ENCODE measurements around the gene RANBP3.

The RANBP3 gene

DNA sequence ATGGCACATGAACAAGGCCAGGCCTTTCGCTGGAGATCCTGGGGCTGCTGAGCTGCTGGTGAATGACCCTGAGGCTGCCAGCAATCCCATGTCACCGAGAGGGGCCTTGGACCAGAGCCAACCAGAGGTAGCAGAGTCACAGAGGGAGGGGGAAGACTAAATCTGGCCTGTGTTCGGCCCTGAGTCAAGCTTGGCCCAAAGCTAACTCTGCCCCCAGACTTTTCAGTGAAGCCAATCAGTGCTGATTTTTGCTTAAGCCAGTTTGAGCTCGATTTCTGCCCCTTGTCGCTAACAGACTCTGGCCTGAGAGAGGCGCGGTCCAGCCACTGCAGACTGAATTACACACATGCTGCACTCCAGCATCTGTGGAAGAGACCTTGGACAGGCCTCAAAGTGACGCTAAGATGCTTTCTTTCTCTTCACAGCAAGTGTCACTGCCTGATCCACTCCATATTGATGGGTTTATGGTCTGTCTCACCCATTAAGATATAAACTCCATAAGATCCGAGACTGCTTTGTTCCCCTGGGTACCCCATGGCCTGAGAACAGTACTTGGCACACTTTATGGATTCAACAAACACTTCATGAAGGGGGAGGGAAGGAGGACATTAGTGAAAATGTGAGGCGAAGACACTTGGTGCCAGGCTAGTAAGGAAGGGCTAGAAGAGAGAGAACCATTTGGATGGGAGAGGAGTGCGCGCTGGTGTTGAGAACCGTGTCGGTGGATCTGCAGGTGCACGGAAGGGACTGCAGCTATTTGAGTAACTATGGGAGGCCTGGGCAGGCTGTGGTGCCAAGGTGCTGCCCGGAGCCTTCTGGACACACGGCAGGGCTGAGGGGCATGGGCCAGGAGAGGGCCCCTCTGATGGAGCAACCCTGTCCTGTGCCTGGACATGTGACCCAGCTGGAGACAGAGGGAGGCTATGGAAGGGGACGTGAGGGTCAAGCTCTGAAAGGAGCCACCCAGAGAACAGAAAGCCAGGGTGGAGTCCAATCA, 17.6 kb downstream of the RANBP3 start:
- H3K4me3 ChIP-seq (ENCODE audit: control insufficient read depth, low read depth, low read length) = no peak overlapping the region
- no peak for DNase-seq (ENCODE audit: low read depth)
- TF ChIP-seq, protein P1, sequence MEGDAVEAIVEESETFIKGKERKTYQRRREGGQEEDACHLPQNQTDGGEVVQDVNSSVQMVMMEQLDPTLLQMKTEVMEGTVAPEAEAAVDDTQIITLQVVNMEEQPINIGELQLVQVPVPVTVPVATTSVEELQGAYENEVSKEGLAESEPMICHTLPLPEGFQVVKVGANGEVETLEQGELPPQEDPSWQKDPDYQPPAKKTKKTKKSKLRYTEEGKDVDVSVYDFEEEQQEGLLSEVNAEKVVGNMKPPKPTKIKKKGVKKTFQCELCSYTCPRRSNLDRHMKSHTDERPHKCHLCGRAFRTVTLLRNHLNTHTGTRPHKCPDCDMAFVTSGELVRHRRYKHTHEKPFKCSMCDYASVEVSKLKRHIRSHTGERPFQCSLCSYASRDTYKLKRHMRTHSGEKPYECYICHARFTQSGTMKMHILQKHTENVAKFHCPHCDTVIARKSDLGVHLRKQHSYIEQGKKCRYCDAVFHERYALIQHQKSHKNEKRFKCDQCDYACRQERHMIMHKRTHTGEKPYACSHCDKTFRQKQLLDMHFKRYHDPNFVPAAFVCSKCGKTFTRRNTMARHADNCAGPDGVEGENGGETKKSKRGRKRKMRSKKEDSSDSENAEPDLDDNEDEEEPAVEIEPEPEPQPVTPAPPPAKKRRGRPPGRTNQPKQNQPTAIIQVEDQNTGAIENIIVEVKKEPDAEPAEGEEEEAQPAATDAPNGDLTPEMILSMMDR (conservative IDR thresholded peaks at IDR 0.05; ENCODE audit: control insufficient read depth, insufficient read depth, low read depth, low read length) = no peak

DNA sequence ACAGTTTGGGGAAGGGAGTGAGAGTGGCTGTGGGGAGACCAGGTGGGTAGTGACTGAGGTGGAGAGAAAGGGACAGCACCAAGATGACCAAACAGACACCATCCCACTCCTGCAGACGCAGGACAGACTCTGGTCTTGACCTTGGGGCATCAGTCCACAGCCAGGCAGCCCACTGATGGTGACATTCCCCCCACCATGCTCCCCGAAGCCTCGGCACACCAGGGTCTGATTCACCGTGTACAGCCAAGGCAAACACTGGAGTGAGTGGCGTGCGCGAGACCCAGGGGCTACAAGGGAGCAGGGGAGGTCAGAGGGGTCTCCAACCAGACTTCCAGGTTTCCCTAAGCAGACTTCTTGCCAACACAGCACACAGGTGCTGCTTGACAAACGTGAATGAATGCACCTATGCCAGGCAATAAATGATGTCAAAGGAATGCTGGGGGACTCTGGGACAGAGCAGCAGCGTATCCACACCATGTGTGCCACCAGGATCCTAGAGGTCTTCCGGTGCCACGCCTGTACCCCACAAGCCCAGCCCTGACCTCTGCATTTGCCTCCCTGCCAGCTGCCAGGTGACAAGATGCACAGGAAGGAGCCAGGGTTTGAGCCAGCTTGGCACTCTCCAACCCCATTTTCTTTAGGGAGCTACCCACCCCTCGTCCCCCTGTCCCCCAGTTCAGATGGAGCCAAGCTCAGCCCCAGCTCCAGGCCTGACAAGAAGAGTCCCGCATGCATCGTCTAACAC, 18.5 kb downstream of the RANBP3 start:
- no peak overlapping the region for H3K4me3 ChIP-seq (ENCODE audit: control insufficient read depth, low read depth, low read length)
- DNase-seq (ENCODE audit: low read depth) = no peak
- TF ChIP-seq, protein P1 (conservative IDR thresholded peaks at IDR 0.05; ENCODE audit: control insufficient read depth, insufficient read depth, low read depth, low read length) = no peak

DNA sequence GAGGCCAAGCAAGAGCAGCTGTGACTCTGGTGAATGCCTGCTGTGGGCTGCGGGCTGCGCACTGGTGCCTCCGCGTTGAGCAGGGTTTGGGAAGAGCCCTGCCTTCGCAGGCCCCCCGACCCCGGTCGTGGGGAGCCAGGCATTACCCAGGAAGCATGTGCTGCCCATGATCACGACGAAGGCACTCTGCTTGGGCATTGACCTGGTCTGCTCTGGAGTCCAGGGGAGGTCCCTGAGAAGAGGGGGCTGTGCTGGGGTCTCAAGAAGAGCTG, 19.2 kb downstream of the RANBP3 start:
- TF ChIP-seq, protein P1 (conservative IDR thresholded peaks at IDR 0.05; ENCODE audit: control insufficient read depth, insufficient read depth, low read depth, low read length) = no peak
- no peak for DNase-seq (ENCODE audit: low read depth)
- H3K4me3 ChIP-seq (ENCODE audit: control insufficient read depth, low read depth, low read length) = no peak overlapping the region

DNA sequence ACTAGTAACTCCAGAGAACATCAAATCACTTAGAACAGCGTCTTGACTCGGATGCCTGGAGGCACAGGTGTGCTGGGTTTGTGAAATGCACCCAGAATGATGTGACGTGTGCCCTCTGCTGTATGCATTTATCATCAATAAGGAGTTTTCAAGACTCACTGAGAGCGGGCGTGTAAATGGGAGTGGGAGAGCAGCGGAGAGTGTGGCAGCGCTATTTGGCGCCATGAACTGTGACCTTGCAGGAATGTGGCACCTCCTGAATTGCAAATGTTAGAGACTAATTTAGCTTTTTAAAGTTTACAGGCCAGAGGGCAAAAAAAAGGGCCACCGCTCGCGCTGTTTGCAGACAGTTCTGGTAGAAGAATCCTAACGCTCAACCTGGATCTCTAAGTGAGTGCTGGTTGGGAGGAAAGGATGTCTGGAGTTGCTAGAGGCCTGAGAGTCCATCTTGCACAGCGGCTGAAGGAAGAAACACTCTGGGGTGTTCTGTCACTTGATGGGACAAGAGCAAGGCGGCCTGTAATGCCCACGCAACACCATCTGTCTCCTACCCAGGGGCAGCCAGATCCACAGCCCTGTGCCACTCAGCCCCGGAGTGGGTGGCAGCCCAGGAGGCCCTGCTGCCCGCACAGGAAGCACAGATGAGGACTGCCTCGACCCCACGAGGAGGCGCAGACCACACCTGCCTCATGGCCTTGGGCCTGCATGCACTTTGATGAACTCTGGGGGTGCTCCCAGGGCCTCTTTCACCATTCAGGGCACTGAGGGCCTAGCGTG, 19.7 kb downstream of the RANBP3 start:
- TF ChIP-seq, protein P1 (conservative IDR thresholded peaks at IDR 0.05; ENCODE audit: control insufficient read depth, insufficient read depth, low read depth, low read length) = no peak
- no peak for DNase-seq (ENCODE audit: low read depth)
- H3K4me3 ChIP-seq (ENCODE audit: control insufficient read depth, low read depth, low read length) = no peak overlapping the region

DNA sequence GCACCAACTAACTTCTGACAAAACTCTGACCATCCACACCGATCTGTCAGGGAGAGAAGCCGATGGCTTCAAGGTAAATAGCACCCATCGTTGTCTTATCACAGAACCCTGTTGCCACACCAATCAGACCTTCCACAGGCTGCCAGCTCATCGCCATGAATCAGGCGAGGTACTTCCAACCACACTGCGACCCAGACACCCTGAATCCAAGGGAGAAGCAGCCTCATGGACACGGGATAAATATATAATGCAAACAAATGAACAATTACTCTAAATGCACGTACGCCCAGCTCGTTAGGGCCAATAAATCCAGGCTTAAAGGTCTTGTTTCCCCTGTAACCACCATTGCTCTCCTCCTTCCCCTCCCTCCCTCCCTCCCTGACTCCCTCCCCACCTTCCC, 20.8 kb downstream of the RANBP3 start:
- TF ChIP-seq, protein P1 (conservative IDR thresholded peaks at IDR 0.05; ENCODE audit: control insufficient read depth, insufficient read depth, low read depth, low read length) = no peak
- peak; percentile 37 for DNase-seq (ENCODE audit: low read depth)
- H3K4me3 ChIP-seq (ENCODE audit: control insufficient read depth, low read depth, low read length) = no peak overlapping the region

DNA sequence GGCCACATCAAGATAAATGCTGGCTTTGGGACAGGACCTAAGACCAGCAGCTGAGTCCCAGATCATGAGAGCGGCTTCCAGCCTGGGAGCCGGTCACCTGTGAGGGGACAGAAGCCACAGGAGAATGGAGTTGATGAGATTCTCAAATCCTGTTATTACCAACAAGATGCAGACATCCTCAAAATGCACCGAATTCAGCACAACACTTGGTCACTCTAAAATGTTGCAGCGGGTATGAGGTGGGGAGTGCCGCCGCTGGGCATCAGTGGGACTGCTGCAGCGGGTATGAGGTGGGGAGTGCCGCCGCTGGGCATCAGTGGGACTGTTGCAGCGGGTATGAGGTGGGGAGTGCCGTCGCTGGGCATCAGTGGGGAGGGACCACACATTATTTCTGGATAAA, 21.2 kb downstream of the RANBP3 start:
- no peak for DNase-seq (ENCODE audit: low read depth)
- TF ChIP-seq, protein P1 (conservative IDR thresholded peaks at IDR 0.05; ENCODE audit: control insufficient read depth, insufficient read depth, low read depth, low read length) = no peak
- H3K4me3 ChIP-seq (ENCODE audit: control insufficient read depth, low read depth, low read length) = no peak overlapping the region
